Measurements from ENCODE around the gene ACTMAP. TPM values are rescaled to one million over a fixed set of nuclear protein-coding genes. Genes with fewer than 3 reads are reported as not detected.

Gene ACTMAP
- total RNA-seq, 1 experiment from 2014 or later = 17.8 TPM

DNA sequence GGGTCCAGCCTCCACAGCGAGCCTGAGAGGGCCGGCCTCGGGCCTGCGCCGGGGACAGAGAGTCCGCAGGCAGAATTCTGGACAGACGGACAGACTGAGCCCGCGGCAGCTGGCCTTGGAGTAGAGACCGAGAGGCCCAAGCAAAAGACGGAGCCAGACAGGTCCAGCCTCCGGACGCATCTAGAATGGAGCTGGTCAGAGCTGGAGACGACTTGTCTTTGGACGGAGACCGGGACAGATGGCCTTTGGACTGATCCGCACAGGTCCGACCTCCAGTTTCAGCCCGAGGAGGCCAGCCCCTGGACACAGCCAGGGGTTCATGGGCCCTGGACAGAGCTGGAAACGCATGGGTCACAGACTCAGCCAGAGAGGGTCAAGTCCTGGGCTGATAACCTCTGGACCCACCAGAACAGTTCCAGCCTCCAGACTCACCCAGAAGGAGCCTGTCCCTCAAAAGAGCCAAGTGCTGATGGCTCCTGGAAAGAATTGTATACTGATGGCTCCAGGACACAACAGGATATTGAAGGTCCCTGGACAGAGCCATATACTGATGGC, 32.9 kb downstream of the ACTMAP start:
- TSS peak; percentile 30 for BruUV-seq (replicated peaks)
- Mint-ChIP-seq H3K4me1 (ENCODE audit: low read depth, unreplicated experiment) (peaks cover 34% of the 10 kb centered on the region), H3K36me3 (ENCODE audit: insufficient read depth, unreplicated experiment) (peaks cover 96% of the 10 kb centered on the region), H3K27me3 (ENCODE audit: unreplicated experiment) (no peaks in the 10 kb centered on the region), H3K9me3 (ENCODE audit: low read depth, unreplicated experiment) (no peaks in the 10 kb centered on the region), H3K27ac (ENCODE audit: unreplicated experiment) (peak overlapping the region; percentile 93), H3K4me3 (ENCODE audit: low read depth, unreplicated experiment) (peak overlapping the region; percentile 78)
- TF ChIP-seq, protein P1, sequence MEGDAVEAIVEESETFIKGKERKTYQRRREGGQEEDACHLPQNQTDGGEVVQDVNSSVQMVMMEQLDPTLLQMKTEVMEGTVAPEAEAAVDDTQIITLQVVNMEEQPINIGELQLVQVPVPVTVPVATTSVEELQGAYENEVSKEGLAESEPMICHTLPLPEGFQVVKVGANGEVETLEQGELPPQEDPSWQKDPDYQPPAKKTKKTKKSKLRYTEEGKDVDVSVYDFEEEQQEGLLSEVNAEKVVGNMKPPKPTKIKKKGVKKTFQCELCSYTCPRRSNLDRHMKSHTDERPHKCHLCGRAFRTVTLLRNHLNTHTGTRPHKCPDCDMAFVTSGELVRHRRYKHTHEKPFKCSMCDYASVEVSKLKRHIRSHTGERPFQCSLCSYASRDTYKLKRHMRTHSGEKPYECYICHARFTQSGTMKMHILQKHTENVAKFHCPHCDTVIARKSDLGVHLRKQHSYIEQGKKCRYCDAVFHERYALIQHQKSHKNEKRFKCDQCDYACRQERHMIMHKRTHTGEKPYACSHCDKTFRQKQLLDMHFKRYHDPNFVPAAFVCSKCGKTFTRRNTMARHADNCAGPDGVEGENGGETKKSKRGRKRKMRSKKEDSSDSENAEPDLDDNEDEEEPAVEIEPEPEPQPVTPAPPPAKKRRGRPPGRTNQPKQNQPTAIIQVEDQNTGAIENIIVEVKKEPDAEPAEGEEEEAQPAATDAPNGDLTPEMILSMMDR (IDR thresholded peaks at IDR 0.05; ENCODE audit: unreplicated experiment) = no peak
- no peak for DNase-seq
- intact Hi-C loops (cut with micrococcal nuclease; ENCODE audit: unreplicated experiment) = loop anchor here (5.0 kb wide), 1 partner anchor 35 kb away; the partner anchor contains the start of genes ACTMAP and SNRPA
- CTCF ChIA-PET = interaction anchor here (2.0 to 2.1 kb wide), 2 partner anchors 33 to 60 kb away, joined by 7 to 8 read pairs; partner anchors contain the start of genes ACTMAP and RAB4B

DNA sequence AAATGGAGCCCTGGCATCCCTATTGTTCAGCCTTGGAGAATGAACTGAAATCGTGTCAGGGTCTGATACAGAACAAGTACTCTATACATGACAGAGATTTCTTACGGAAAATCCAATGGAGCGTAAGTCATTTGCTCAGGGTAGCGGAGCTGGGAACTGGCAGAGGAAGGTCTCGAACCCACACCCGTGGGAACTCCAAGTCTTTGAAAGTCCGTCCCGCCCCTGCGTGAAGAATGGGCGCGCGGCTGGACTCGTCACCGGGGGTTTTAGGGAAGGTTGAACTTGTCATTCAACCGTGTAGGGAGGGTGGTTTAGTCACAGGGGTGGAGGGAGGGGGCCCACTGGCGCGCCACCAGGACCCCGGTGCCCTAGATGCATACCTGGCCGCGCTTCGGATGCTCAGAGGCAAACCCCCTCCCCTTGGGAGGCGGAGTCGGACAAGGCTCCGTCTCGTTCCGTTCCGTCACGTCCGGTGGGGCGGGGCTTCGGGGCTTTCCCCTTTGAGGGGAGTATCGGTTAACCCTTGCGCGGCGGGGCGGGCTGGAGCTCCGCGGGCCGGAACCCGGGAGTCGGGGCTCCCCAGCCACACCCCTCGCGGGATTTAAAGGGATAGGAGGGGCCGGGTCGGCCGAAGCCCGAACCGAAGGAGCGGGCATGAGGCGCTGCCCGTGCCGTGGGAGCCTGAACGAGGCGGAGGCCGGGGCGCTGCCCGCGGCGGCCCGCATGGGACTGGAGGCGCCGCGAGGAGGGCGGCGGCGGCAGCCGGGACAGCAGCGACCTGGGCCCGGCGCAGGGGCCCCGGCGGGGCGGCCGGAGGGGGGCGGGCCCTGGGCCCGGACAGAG, 33.6 kb downstream of the ACTMAP start, which contains the start of the genes COQ8B and ITPKC:
Gene COQ8B, minus strand, starts transcription at position 405 of the 843 bp plus-strand sequence. CDS start 2,254 bp downstream, outside the sequence.
Gene ITPKC, plus strand, starts transcription at position 631 of the 843 bp plus-strand sequence. Its CDS starts 24 bp downstream, at position 655.
- peaks cover 95% of the 10 kb centered on the region for H3K36me3 Mint-ChIP-seq (ENCODE audit: insufficient read depth, unreplicated experiment)
- H3K27ac Mint-ChIP-seq (ENCODE audit: unreplicated experiment) = peak within 1 kb of the TSS; percentile 93
- peak; percentile 100 for DNase-seq
- H3K27me3 Mint-ChIP-seq (ENCODE audit: unreplicated experiment) = no peaks in the 10 kb centered on the region
- H3K9me3 Mint-ChIP-seq (ENCODE audit: low read depth, unreplicated experiment) = no peaks in the 10 kb centered on the region
- intact Hi-C loops (cut with micrococcal nuclease; ENCODE audit: unreplicated experiment) = loop anchor here (5.0 kb wide), 1 partner anchor 36 kb away; the partner anchor contains the start of genes ACTMAP and SNRPA
- peak within 1 kb of the TSS; percentile 78 for H3K4me3 Mint-ChIP-seq (ENCODE audit: low read depth, unreplicated experiment)
- TF ChIP-seq, protein P1 (IDR thresholded peaks at IDR 0.05; ENCODE audit: unreplicated experiment) = no peak
- CTCF ChIA-PET = interaction anchor here (0.8 to 2.1 kb wide), 4 partner anchors 34 to 284 kb away, joined by 3 to 8 read pairs (median 5); partner anchors contain the start of genes ACTMAP and RAB4B
- BruUV-seq (replicated peaks) = TSS peak; percentile 82
- H3K4me1 Mint-ChIP-seq (ENCODE audit: low read depth, unreplicated experiment) = peaks cover 29% of the 10 kb centered on the region

DNA sequence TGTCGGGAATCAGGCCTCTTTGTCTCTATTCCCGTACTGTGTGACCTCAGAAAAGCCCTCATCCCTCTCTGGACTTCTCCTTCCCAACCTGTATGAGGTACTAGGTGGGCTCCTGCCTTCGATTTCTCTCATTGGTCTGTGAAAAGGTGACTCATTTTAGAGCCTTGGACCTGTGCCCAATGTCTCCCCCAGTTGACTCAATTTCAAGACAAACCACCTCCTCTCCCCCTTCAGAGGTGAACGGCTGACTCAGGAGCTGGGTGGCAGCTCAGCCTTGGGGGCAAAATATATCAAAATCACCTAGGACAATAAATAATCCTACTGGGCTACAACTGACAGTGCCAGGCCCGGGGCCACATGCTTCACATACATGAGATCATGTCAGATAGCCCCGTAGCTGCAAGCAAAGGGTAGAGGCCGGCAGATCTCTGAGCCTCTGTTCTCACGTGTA, 34.2 kb downstream of the ACTMAP start:
- H3K27ac Mint-ChIP-seq (ENCODE audit: unreplicated experiment) = peak overlapping the region; percentile 93
- H3K4me3 Mint-ChIP-seq (ENCODE audit: low read depth, unreplicated experiment) = peak overlapping the region; percentile 78
- peaks cover 25% of the 10 kb centered on the region for H3K4me1 Mint-ChIP-seq (ENCODE audit: low read depth, unreplicated experiment)
- DNase-seq = peak; percentile 79
- H3K9me3 Mint-ChIP-seq (ENCODE audit: low read depth, unreplicated experiment) = no peaks in the 10 kb centered on the region
- intact Hi-C loops (cut with micrococcal nuclease; ENCODE audit: unreplicated experiment) = loop anchor here (5.0 kb wide), 1 partner anchor 36 kb away; the partner anchor contains the start of genes ACTMAP and SNRPA
- TF ChIP-seq, protein P1 (IDR thresholded peaks at IDR 0.05; ENCODE audit: unreplicated experiment) = no peak
- CTCF ChIA-PET = interaction anchor here (0.8 to 2.1 kb wide), 4 partner anchors 34 to 284 kb away, joined by 3 to 8 read pairs (median 5); partner anchors contain the start of genes ACTMAP and RAB4B
- peaks cover 89% of the 10 kb centered on the region for H3K36me3 Mint-ChIP-seq (ENCODE audit: insufficient read depth, unreplicated experiment)
- no peaks in the 10 kb centered on the region for H3K27me3 Mint-ChIP-seq (ENCODE audit: unreplicated experiment)
- no TSS peak for BruUV-seq (replicated peaks)

Data from Calu3 (cell line).